HG02610 (cell line): ENCODE results near the gene MEP1B.

Experiments used
- ATAC-seq: cut with Tn5 transposase; IDR thresholded peaks from one replicate; pipeline ENCODE4 v1.9.1; 2021; ENCODE audit warnings: mild to moderate bottlenecking, moderate library complexity; ENCODE audit not compliant: unreplicated experiment

MEP1B gene

GRCh38 chr18:32262092-32262491 lies 72.3 kb downstream of the MEP1B start:
- no peak for ATAC-seq

- no peak for ATAC-seq
Observed at GRCh38 chr18:32264401-32264800, 74.6 kb downstream of the MEP1B start.

- no peak for ATAC-seq
Observed at GRCh38 chr18:32267463-32267862, 77.6 kb downstream of the MEP1B start.
